ENCODE results near the gene DNAI2.

The DNAI2 gene, protein sequence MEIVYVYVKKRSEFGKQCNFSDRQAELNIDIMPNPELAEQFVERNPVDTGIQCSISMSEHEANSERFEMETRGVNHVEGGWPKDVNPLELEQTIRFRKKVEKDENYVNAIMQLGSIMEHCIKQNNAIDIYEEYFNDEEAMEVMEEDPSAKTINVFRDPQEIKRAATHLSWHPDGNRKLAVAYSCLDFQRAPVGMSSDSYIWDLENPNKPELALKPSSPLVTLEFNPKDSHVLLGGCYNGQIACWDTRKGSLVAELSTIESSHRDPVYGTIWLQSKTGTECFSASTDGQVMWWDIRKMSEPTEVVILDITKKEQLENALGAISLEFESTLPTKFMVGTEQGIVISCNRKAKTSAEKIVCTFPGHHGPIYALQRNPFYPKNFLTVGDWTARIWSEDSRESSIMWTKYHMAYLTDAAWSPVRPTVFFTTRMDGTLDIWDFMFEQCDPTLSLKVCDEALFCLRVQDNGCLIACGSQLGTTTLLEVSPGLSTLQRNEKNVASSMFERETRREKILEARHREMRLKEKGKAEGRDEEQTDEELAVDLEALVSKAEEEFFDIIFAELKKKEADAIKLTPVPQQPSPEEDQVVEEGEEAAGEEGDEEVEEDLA

DNA sequence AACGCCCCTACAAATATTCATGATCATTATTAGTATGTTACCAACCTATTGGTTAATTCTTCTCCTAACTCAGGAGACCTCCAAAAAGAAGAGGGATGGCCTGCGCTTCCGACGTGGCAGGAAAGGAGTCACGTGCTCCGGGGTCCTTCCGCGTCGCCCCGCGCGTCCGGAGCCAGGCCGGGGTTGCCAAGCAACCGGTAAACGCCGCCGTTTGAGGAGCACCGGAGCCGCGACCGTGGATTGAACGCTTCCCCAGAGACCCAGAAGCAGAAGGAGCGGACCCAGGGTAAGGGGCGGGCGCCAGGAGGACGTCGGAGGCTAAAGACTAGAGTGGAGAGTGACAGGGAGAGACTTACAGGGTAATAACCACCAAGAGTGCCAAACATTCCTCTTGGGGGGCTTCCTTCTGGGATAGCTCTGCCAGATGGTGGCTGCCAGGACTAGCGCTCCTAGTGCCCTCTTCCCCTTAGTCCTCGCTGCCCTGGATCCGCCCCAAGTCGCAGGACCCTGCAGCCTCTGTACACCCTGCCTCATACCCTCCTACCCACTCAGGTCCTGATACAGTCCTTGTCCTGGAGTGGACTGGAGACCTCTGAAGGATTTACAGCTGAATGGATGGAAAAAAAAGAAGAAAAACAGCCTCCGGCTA, at the start of gene DNAI2:
DNAI2 (plus strand) TSS at position 175 of the 649 bp plus-strand sequence. CDS start 7,584 bp downstream, outside the sequence.
- DNase-seq (ENCODE audit: extremely low spot score) = no peak
- ChIA-PET CTCF (interaction anchor here (1.3 to 1.5 kb wide), 2 partner anchors 11 to 27 kb away, joined by 4 read pairs; no protein-coding TSS in a partner anchor), POLR2A (no interaction called here)
- TF ChIP-seq, protein P1, sequence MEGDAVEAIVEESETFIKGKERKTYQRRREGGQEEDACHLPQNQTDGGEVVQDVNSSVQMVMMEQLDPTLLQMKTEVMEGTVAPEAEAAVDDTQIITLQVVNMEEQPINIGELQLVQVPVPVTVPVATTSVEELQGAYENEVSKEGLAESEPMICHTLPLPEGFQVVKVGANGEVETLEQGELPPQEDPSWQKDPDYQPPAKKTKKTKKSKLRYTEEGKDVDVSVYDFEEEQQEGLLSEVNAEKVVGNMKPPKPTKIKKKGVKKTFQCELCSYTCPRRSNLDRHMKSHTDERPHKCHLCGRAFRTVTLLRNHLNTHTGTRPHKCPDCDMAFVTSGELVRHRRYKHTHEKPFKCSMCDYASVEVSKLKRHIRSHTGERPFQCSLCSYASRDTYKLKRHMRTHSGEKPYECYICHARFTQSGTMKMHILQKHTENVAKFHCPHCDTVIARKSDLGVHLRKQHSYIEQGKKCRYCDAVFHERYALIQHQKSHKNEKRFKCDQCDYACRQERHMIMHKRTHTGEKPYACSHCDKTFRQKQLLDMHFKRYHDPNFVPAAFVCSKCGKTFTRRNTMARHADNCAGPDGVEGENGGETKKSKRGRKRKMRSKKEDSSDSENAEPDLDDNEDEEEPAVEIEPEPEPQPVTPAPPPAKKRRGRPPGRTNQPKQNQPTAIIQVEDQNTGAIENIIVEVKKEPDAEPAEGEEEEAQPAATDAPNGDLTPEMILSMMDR (IDR thresholded peaks at IDR 0.05; ENCODE audit: control extremely low read depth, extremely low read depth, low read depth, missing control alignments) = no peak

DNA sequence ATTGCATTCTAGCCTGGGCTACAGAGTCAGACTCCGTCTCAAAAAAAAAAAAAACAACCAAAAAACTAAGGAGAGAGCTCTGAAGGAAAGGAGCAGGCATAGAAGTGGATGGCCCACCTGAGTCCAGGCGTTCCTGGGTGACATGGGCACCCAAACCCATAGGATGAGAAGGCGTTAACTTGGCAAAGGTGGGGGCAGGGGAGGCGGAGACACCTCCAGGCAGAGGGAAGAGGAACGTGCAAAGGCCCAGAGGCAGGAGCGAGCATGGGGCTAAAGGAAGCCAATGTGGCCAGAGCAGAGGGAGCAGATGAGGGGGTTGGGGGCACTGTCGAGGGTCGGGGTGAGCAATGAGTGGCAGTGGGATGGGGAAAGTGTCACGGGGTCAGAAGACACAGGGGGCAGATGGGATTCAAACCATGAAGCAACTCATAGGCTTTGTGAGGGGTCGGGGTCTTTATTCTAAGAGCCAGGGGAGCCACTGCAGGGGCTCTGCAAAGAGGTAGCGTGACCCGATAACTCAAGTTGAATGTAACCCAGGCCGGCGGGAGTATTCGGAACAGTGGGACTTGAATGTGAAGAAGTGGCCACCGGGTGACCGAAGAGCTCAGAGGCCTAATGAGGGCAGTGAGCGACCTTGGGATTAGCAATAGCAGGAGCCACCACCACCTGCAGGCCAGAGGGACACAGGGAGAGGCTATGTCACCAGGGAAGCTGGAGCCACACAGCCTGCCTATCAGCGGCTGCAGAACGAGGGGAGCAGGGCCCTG, 48.9 kb upstream of the DNAI2 start:
- TF ChIP-seq, protein P1 (IDR thresholded peaks at IDR 0.05; ENCODE audit: control extremely low read depth, extremely low read depth, low read depth, missing control alignments) = no peak
- POLR2A ChIA-PET = no interaction called here
- CTCF ChIA-PET = interaction anchor here (2.3 kb wide), 1 partner anchor 14 kb away, joined by 5 read pairs; no protein-coding TSS in a partner anchor

DNA sequence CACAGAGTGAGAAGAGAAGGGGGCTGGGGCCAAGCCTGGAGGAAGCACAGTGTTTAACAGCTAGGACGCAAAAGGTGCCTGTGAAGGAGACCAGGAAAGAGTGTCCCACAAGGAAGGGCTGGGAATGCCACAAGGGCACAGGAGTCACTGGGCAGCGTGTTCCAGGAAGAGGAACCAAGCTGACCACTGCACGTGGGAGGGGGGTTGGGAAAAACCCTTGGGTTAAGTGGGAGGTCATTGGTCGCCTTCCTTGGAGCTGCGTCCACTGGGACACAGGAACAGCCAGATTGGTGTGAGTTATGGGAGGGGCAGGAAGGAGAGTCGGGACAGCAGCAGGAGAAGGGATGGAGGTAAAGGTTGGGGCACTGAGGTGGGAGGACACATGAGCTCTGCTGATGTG, 47.8 kb upstream of the DNAI2 start:
- ChIA-PET CTCF (interaction anchor here (1.1 to 2.3 kb wide), 5 partner anchors 9 to 23 kb away, joined by 3 to 5 read pairs (median 4); partner anchors contain the start of gene RPL38), POLR2A (no interaction called here)
- TF ChIP-seq, protein P1 (IDR thresholded peaks at IDR 0.05; ENCODE audit: control extremely low read depth, extremely low read depth, low read depth, missing control alignments) = no peak
- no peak for DNase-seq (ENCODE audit: extremely low spot score)

More for the DNA sequence above, 48.9 kb upstream of the DNAI2 start:
- no peak for DNase-seq (ENCODE audit: extremely low spot score)

DNA sequence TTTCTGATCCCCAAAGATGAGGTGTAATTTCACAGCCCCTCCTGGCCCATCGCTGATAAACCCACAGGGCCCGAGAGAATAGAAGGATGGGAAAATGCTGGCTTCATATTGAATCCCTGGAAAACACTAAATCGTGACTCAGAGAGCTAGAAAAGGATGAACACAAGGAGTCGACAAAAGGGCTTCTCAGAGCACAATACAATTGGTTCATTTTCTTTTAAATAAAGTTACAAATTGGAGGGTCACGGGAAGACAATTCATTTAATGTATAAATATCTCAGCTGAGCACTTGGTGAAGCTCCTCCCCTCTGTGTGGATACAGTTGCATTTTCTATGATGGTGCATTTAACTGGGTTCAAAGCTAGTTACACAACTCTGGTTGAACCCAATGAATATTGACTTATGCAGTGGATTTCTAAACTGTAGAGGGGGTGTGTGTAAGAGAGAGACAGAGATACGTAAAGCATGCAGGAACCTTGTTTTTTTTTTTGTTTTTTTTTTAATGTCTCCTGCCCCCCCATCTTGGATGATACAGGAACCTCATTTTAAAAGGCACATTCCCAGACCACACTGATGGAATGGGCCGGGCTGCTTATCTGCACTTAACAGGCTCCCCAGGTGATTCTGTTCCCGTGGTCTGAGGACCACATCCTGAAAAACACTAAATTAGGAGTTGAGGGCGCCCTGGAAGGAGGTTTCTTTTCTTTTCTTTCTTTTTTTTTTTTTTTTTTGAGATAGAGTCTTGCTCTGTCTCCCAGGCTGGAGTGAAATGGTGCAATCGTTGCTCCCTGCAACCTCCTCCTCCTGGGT, 46.6 kb upstream of the DNAI2 start:
- CTCF ChIA-PET = interaction anchor here (0.9 to 1.8 kb wide), 4 partner anchors 9 to 24 kb away, joined by 3 to 5 read pairs (median 4); partner anchors contain the start of gene RPL38

DNA sequence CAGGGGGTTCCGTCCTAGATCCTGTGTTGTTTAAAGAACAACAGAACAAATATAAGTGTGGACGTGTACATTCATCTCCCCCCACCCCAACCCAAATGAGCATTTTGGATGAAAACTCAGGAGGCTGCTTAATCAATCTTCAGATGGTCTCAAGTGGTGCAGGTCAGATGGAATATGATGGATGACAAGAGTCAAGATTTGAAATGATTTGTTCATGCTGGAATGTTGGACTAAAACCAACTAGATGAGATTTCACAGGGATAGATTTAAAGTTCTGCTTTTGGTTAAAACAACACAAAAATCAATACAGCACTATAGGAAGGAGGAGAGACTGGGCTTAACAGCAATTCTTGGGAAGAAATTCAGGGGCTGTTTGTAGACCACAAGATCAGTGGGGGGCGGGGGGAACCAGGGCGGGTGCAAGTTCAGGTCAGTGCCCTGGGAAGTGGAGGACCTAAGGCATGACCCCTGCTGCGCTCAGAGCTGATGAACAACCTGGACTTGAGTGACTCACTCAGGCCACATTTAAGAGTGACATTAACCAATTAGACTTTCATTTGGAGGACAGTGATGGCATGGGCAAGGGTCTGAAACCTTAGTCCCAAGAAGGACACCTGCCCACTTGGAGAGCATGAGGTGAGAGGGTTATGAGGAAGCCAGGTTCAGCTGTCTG, 45.6 kb upstream of the DNAI2 start:
- POLR2A ChIA-PET = no interaction called here
- TF ChIP-seq, protein P1 (IDR thresholded peaks at IDR 0.05; ENCODE audit: control extremely low read depth, extremely low read depth, low read depth, missing control alignments) = no peak
- CTCF ChIA-PET = interaction anchor here (1.3 kb wide), 1 partner anchor 11 kb away, joined by 3 read pairs; no protein-coding TSS in a partner anchor

More for the DNA sequence above, 46.6 kb upstream of the DNAI2 start:
- POLR2A ChIA-PET = interaction anchor here (0.8 kb wide), 1 partner anchor 121 kb away, joined by 5 read pairs; no protein-coding TSS in a partner anchor
- no peak for DNase-seq (ENCODE audit: extremely low spot score)
- TF ChIP-seq, protein P1 (IDR thresholded peaks at IDR 0.05; ENCODE audit: control extremely low read depth, extremely low read depth, low read depth, missing control alignments) = no peak

More for the DNA sequence above, 45.6 kb upstream of the DNAI2 start:
- DNase-seq (ENCODE audit: extremely low spot score) = no peak
